Coronary artery (tissue), 2 donors: ENCODE measurements around the gene PPP1R14C.

ENCODE experiments used
- DNase-seq: peaks from one replicate; pipeline ENCODE4 v3.0.0-alpha.2; 2017; ENCODE audit warnings: low spot score
- H3K27ac ChIP-seq, 2 donors: fragments of 200-600 bp; sonication (generic); one replicate each; pipeline ENCODE4 v1.5.1; 2016 to 2019
- H3K4me3 ChIP-seq: fragments of 200-600 bp; sonication (generic); 2 replicates; pipeline ENCODE4 v1.5.1; 2016; ENCODE audit warnings: mild to moderate bottlenecking, moderate library complexity
- TF ChIP-seq, protein P1 (sequence below): fragments of 200-600 bp; sonication (generic); IDR thresholded peaks from one replicate; pipeline ENCODE4 v1.5.1; 2019; ENCODE audit warnings: antibody characterized with exemption

PPP1R14C gene

DNA sequence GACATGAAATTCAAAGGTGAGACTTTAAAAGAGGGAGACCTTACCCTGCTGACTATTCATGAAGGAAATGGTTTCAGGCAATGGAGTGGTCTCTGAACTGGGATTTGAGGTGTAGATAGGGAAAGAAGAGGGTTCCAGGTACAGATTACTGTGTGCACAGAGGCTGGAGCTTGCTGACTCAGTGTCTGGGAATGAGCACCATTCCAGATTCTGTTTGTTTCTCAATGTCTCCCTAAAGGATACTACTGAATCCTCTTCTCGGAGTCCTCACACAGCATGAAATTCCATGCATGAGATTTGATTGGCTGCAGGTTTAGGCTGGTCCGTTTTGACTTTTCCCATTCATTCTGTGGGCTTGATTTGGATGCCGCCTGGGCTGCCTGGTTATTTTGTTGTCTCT is 49.0 kb downstream of the PPP1R14C start:
- Histone ChIP-seq H3K27ac (no peak overlapping the region), H3K4me3 (no peak overlapping the region)
- peak; percentile 7 for DNase-seq
- TF ChIP-seq, protein P1, sequence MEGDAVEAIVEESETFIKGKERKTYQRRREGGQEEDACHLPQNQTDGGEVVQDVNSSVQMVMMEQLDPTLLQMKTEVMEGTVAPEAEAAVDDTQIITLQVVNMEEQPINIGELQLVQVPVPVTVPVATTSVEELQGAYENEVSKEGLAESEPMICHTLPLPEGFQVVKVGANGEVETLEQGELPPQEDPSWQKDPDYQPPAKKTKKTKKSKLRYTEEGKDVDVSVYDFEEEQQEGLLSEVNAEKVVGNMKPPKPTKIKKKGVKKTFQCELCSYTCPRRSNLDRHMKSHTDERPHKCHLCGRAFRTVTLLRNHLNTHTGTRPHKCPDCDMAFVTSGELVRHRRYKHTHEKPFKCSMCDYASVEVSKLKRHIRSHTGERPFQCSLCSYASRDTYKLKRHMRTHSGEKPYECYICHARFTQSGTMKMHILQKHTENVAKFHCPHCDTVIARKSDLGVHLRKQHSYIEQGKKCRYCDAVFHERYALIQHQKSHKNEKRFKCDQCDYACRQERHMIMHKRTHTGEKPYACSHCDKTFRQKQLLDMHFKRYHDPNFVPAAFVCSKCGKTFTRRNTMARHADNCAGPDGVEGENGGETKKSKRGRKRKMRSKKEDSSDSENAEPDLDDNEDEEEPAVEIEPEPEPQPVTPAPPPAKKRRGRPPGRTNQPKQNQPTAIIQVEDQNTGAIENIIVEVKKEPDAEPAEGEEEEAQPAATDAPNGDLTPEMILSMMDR: no peak

DNA sequence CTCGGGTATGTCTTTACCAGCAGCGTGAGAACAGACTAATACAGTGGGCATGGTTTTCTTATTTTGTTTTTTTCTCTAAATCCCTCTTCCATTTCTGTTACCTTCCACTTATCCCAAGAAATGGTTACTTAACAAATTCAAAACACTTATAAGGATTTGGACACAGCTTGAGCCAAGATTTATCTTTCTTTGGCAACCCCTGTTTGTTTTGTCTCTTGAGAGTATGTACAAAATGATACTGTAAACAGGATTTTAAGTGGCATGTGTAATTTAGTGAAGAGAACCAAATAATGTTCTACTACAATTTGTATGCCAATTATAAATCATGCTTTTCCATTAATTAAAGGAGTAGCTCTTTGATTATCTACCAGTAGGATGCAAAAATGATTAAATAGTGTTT is 51.4 kb downstream of the PPP1R14C start:
- TF ChIP-seq, protein P1: no peak
- DNase-seq: no peak
- Histone ChIP-seq H3K27ac (no peak overlapping the region), H3K4me3 (no peak overlapping the region)

DNA sequence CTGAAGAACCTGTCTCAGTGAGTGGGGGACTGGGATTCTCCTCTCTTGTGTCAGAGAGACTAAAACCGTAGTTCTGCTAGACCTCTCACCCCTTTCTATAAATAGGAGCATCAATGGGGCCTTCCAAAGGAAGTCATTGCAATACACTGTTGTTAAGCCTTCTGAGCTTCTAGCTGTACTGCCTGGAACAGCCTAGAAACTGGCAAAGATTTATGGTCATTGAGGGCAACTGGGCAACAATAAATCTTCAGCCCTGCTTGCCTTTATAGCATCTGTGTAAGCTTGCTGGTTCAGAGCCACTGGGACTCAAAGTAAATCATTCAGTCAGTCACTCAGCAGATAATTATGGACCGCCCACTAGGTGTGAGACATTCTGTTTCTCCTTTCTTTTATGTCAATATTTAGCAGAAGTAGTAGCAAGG is 53.2 kb downstream of the PPP1R14C start:
- TF ChIP-seq, protein P1: no peak
- Histone ChIP-seq H3K27ac (no peak overlapping the region), H3K4me3 (no peak overlapping the region)
- DNase-seq: no peak

DNA sequence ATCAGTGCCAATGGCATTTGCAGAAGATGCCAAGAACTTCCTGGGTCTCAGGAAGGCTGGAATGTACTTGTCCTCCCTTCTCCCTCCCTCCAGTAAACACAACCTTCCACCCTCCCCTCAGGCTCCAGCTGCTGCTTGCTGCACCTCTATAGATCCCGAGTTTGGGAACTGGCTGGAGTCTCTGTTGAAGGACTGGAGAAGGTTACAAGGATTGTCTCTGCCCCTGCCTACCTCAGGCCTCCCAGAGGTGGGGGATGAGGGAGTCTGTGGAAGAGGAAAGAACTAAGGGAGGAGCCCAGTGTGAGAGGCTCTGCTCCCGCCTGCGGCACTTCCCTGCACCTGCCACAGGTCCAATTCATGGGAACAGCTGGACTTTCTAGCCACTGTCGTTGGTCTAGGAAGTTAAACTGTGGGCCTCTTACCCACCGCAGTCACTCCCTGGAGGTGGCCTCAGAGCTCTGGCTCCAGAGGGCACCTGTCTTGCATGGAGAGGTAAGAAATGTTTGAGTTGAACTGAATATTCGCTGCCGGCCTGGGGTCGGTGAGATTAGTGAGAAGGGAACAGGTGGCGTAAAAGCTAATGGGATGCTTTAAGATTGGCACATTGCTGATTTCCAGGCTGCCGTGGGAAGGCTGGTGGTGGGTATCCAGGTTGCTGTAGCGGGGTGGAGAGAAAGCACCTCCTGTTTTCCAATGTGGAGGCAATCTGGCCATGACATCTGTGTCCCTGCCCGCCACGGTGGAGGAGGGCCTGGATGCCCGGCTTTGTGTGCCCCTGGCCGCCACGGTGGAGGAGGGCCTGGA is 54.3 kb downstream of the PPP1R14C start:
- no peak overlapping the region for H3K27ac ChIP-seq
- DNase-seq: no peak

DNA sequence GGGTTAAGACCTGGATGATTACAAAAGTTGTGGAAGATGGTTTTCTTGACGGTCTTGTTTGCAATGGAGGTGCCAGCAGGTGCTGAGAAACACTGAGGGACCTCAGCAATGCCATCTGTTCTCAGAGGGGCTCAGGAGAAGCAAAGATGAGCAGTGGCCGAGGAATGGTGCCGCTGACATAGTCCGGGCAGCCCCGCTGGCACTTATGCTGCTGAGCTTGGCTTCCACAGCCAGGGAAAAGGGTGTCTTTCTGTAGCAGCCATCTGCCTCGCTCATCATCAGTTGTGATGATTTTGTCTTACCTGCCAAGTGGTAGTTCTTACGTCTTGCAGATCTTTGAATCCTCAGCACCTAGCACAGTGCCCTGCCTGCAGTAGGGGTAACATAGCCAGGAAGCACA is 55.7 kb downstream of the PPP1R14C start:
- DNase-seq: no peak
- Histone ChIP-seq H3K4me3 (no peak overlapping the region), H3K27ac (no peak overlapping the region)
- TF ChIP-seq, protein P1: no peak

More for the DNA sequence above, 54.3 kb downstream of the PPP1R14C start:
- TF ChIP-seq, protein P1: no peak
- H3K4me3 ChIP-seq: no peak overlapping the region

DNA sequence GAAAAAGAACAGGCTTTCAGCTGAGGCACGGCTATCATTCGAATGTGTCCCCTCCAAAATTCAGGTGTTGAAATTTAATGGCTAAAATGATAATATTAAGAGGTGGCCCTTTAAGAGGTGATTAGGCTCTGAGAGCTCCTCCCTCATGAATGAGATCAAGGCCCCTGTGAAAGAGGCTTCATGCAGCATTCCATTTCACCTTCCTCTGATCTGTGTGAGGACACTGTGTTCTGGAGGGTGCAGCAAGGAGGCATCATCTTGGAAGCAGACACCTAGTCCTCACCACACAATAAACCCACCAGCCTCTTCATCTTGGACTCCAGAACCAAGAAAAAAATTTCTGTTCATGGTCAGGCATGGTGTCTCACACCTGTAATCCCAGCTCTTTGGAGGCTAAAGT is 56.4 kb downstream of the PPP1R14C start:
- Histone ChIP-seq H3K4me3 (no peak overlapping the region), H3K27ac (no peak overlapping the region)
- TF ChIP-seq, protein P1: no peak
- DNase-seq: peak; percentile 26
